ENCODE results near the gene F2R.

DNA sequence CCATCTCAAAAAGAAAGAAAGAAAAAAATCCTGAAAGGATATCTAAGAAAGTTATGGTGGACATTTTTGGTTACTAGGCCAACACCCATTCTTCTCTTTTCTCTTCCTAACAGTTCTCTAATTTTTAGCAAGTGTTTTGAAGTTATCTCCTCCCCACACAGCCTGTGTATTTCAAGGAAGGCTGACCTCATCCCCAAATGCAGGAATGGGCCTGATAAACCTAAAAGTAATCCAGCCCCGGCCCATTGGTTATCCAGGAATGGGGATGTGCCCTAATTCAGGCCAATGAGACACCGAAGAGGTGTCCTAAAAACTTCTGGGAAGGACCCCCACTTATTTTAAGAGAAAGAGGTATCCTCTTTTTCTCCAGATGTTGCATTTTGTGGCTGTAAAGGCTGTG, 46.6 kb downstream of the F2R start:
- TF ChIP-seq GATA2 (IDR thresholded peaks at IDR 0.05; ENCODE audit: low read depth, low read length) (no peak), GATA3 (IDR thresholded peaks at IDR 0.05; ENCODE audit: low read depth, low read length) (no peak)
